K562 (cell line): ENCODE data around the gene IL6R. TPM values are rescaled to one million over a fixed set of nuclear protein-coding genes. Genes with fewer than 3 reads are reported as not detected.

Experiments used
- ATAC-seq: fragments of 200-7000 bp; cut with Tn5 transposase; 3 replicates; pipeline ENCODE4 v1.9.1; 2020; ENCODE audit warnings: moderate library complexity
- BruUV-seq: library from RNA; stranded (reverse); fragments of 400-500 nt; replicated peaks from 2 replicates; lab custom pipeline; 2021; lab: Mats Ljungman, UMichigan
- CTCF ChIA-PET: fragments of 300-600 bp; formaldehyde crosslinking; extraction: SDS; loops from one replicate; lab custom pipeline; 2021; ENCODE audit warnings: low intra/inter-chr PET ratio; lab: Yijun Ruan, JAX
- POLR2A ChIA-PET: fragments of 300-600, 350-650 bp; sonication (Branson Sonifier 250); formaldehyde crosslinking; extraction: SDS; loops from one replicate; lab custom pipeline; 2021; ENCODE audit warnings: antibody characterized with exemption, inconsistent platforms; lab: Yijun Ruan, JAX
- DNase-seq, 4 experiments: peaks; one replicate each; pipeline versions ENCODE4 v3.0.0 to v3.0.0-alpha.2; 2011 to 2018; ENCODE audit warnings: low spot score in 3 of 4, mixed read lengths in 3 of 4; ENCODE audit errors: extremely low read depth in 1 of 4
- FAIRE-seq: peaks from 2 replicates; lab custom pipeline; 2011; peaks lifted over from hg19 to GRCh38; lab: Jason Lieb, UNC
- H2AFZ ChIP-seq: 2 replicates; pipeline ENCODE4 v1.6.0; 2011; ENCODE audit warnings: low read depth, low read length, control low read depth, inconsistent platforms
- H3K27ac ChIP-seq: fragments of 200-600 bp; 3 replicates; pipeline ENCODE4 v1.8.0; 2011; ENCODE audit warnings: low read depth, mild to moderate bottlenecking, control low read depth, inconsistent platforms, low read length, moderate library complexity, mixed read lengths; ENCODE audit errors: extremely low read depth
- H3K27me3 ChIP-seq, 2 experiments: fragments of 300-600 bp in 1 of 2; 2 replicates in 1 of 2; 3 replicates in 1 of 2; pipeline versions ENCODE4 v1.6.0 to v1.8.0; 2011; ENCODE audit warnings: inconsistent platforms in 2 of 2, low read length in 2 of 2, mild to moderate bottlenecking in 1 of 2, mixed read lengths in 1 of 2, moderate library complexity in 1 of 2; ENCODE audit not compliant: control insufficient read depth in 2 of 2, insufficient read depth in 2 of 2
- H3K36me3 ChIP-seq: fragments of 300-600 bp; 3 replicates; pipeline ENCODE4 v1.8.0; 2011; ENCODE audit warnings: mild to moderate bottlenecking, low read length, inconsistent platforms; ENCODE audit not compliant: control insufficient read depth, insufficient read depth
- H3K4me1 ChIP-seq, 2 experiments: fragments of 200-600 bp in 1 of 2; replicated peaks in 1 of 2; 2 replicates in 1 of 2; 3 replicates in 1 of 2; pipeline versions ENCODE4 v1.5.1 to v1.8.0; 2011; ENCODE audit warnings: inconsistent platforms in 2 of 2, low read length in 2 of 2, mild to moderate bottlenecking in 1 of 2, mixed read lengths in 1 of 2, moderate library complexity in 1 of 2; ENCODE audit not compliant: control insufficient read depth in 2 of 2, insufficient read depth in 2 of 2
- H3K4me2 ChIP-seq: 2 replicates; pipeline ENCODE4 v1.6.1; 2011; ENCODE audit warnings: low read length, control low read depth, inconsistent platforms, mixed read lengths; ENCODE audit not compliant: insufficient read depth
- H3K4me3 ChIP-seq: fragments of 200-600 bp; sonication (generic), shearing (Covaris generic); 2 replicates; pipeline ENCODE4 v1.5.1; 2016; ENCODE audit warnings: control low read depth, inconsistent platforms
- H3K79me2 ChIP-seq: fragments of 200-600 bp; 3 replicates; pipeline ENCODE4 v1.8.0; 2011; ENCODE audit warnings: low read length, inconsistent platforms; ENCODE audit not compliant: control insufficient read depth, insufficient read depth
- H3K9ac ChIP-seq, 2 experiments: 2 replicates each; pipeline versions ENCODE4 v1.6.0 to v1.6.1; 2011; ENCODE audit warnings: low read depth in 2 of 2, low read length in 2 of 2, control low read depth in 1 of 2, inconsistent platforms in 1 of 2, mild to moderate bottlenecking in 1 of 2, mixed read lengths in 1 of 2; ENCODE audit not compliant: insufficient read depth in 1 of 2
- H3K9me1 ChIP-seq: one replicate; pipeline ENCODE4 v1.6.0; 2011; ENCODE audit warnings: inconsistent platforms, mild to moderate bottlenecking, low read length, moderate library complexity; ENCODE audit not compliant: control insufficient read depth, insufficient read depth
- H3K9me3 ChIP-seq: replicated peaks from 2 replicates; pipeline ENCODE4 v1.5.1; 2011; ENCODE audit warnings: low read depth, low read length, inconsistent platforms; ENCODE audit not compliant: control insufficient read depth, insufficient read depth
- H4K20me1 ChIP-seq: replicated peaks from 2 replicates; pipeline ENCODE4 v1.6.1; 2011; ENCODE audit warnings: low read length, inconsistent platforms, mixed read lengths; ENCODE audit not compliant: control insufficient read depth, insufficient read depth
- ARID2 ChIP-seq: fragments of 450-650 bp; IDR thresholded peaks from 2 replicates; pipeline ENCODE4 v1.6.1; 2017; ENCODE audit warnings: antibody characterized with exemption, mild to moderate bottlenecking
- CXXC5 ChIP-seq: fragments of 250-450 bp; sonication (Bioruptor Pico); IDR thresholded peaks from 2 replicates; pipeline ENCODE4 v1.8.0; 2022; ENCODE audit warnings: inconsistent platforms, mild to moderate bottlenecking, moderate library complexity
- FOXK2 ChIP-seq, 2 experiments: fragments of 450-650 bp; IDR thresholded peaks in 1 of 2; conservative IDR thresholded peaks in 1 of 2; 2 replicates each; pipeline ENCODE4 v1.6.1; 2016; ENCODE audit warnings: low read depth in 2 of 2, mild to moderate bottlenecking in 1 of 2
- HOXB6 ChIP-seq: fragments of 250-450 bp; sonication (Bioruptor Pico); IDR thresholded peaks from 2 replicates; pipeline ENCODE4 v1.5.1; 2022; ENCODE audit warnings: mild to moderate bottlenecking, borderline replicate concordance
- KDM1A ChIP-seq, 2 experiments: fragments of 450-650 bp; IDR thresholded peaks; 2 replicates each; pipeline ENCODE4 v1.6.1; 2016; ENCODE audit warnings: mild to moderate bottlenecking in 2 of 2
- NFIC ChIP-seq: fragments of 450-650 bp; IDR thresholded peaks from 2 replicates; pipeline ENCODE4 v1.6.1; 2017; ENCODE audit warnings: mild to moderate bottlenecking, inconsistent platforms
- PHF21A ChIP-seq: fragments of 450-650 bp; IDR thresholded peaks from 2 replicates; pipeline ENCODE4 v1.6.1; 2017; ENCODE audit warnings: low read depth, borderline replicate concordance
- POLR2B ChIP-seq: fragments of 450-650 bp; IDR thresholded peaks from 2 replicates; pipeline ENCODE4 v1.6.1; 2018; ENCODE audit warnings: low read depth; ENCODE audit not compliant: partially characterized antibody
- RCOR1 ChIP-seq, 2 experiments: IDR thresholded peaks; 2 replicates each; pipeline ENCODE4 v1.6.1; 2012; ENCODE audit warnings: low read depth in 2 of 2, low read length in 2 of 2, borderline replicate concordance in 1 of 2, improper control_type of control experiment in 1 of 2
- TEAD4 ChIP-seq, 2 experiments: sonication (generic) in 1 of 2; formaldehyde crosslinking in 1 of 2; IDR thresholded peaks; 2 replicates each; pipeline versions ENCODE4 v1.6.1 to v1.8.0; 2012 to 2022; ENCODE audit warnings: borderline replicate concordance in 1 of 2, inconsistent platforms in 1 of 2, low read length in 1 of 2, mild to moderate bottlenecking in 1 of 2, missing genetic modification reagents in 1 of 2
- ZNF224 ChIP-seq: sonication (generic); formaldehyde crosslinking; IDR thresholded peaks from 2 replicates; pipeline ENCODE4 v1.8.0; 2022; ENCODE audit warnings: mild to moderate bottlenecking, missing genetic modification reagents
- WGBS: fragments of 100-300 bp; shearing (Covaris generic); methylation state at CpG from one replicate; pipeline ENCODE4 v1.1.6; 2016; ENCODE audit warnings: low coverage, mixed read lengths; ENCODE audit not compliant: insufficient coverage; ENCODE audit errors: missing lambda C conversion rate; 5-methylcytosine and 5-hydroxymethylcytosine counted together
- in situ Hi-C: fragments of 300-500 bp; cut with MboI; formaldehyde crosslinking; loops from 4 replicates; pipeline ENCODE4 v1.15.0; 2018; ENCODE audit warnings: inconsistent platforms, mixed read lengths
- intact Hi-C: fragments of 100-400 bp; cut with micrococcal nuclease; formaldehyde crosslinking; loops from 2 replicates; pipeline ENCODE4 v1.14.2; 2022
- polyA plus RNA-seq, 8 experiments: library from polyadenylated mRNA; depleted of rRNA in 4 of 8; stranded (reverse) in 5 of 8; unstranded in 3 of 8; fragments of >200 nt; fragmentation: Nextera tagmentation in 2 of 8; fragmentation: Illumina TruSeq in 1 of 8; extraction: Ambion mirVana in 2 of 8; extraction: Trizol in 1 of 8; gene quantifications; 2 replicates each; pipeline versions ENCODE4 v1.2.1 to v1.2.3, GENCODE V29; 2011 to 2014; ENCODE audit warnings: inconsistent platforms in 1 of 8, missing spikeins in 1 of 8
- total RNA-seq, 7 experiments: library from RNA; depleted of rRNA in 6 of 7; stranded (reverse); fragments of >200 nt in 6 of 7; fragmentation: Illumina TruSeq in 2 of 7; extraction: Trizol in 2 of 7; gene quantifications; 2 replicates each; pipeline versions ENCODE4 v1.2.1 to v1.2.3, GENCODE V29; 2011 to 2021; ENCODE audit warnings: low replicate concordance in 1 of 7
- TF ChIP-seq, protein P1 (sequence below): fragments of 250-450 bp; sonication (Bioruptor Pico); IDR thresholded peaks from 2 replicates; pipeline ENCODE4 v1.4.0; 2020
- TF ChIP-seq, protein P2 (sequence below): fragments of 250-450 bp; sonication (Bioruptor Pico); IDR thresholded peaks from 2 replicates; pipeline ENCODE4 v1.8.0; 2021; ENCODE audit warnings: mild to moderate bottlenecking, moderate library complexity

The IL6R gene
- total and polyA plus RNA-seq, 9 of the 15 experiments (the other 6 are each of a cell fraction or from before 2014, with no cell fraction given), result 0.05 to 1.1 (median 0.11) TPM; not detected in 2

DNA sequence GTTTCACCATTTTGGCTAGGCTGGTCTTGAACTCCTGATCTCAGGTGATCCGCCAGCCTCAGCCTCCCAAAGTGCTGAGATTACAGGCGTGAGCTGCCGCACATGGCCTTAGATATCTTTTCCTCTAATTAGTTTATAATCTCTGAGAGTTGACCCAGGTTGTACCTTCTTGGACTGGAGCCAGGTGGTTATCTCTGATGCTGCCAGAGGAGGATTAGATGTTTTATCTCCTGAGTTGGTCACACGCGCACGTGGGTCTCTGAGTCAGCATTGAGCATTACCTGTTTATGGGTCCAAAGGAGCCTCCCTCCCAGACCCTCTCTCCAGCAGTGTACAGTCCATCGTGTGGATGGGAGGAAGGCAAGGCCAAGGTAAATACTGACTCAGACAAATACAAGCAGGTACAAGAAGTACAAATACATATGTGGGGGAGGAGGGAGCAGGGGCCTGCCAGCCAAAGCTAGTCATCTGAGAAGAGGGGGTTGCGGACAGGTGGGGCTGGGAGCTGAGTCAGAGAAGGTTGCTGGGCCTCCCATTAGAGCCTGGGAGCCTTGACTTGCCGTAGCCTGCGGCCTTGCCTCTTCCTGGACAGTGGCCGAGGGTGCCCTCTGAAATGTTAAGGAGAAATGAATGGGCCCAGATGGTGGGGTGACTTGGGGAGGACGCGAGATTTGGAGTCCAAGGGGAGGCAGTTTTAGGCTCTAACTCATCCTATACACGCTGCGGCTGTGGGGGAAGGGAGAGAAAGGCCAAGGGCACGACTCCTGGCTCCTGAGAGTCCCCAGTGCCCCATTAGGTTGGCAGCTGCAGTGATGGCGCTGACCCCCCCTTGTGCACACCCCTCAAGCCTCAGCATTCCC, 13.1 kb downstream of the IL6R start:
- 3% methylated on average over 16 of the region's 17 CpGs for WGBS
- peak in 1 of 4 experiments; percentile 28 for DNase-seq
- no peak overlapping the region for H3K9ac ChIP-seq
- no peak overlapping the region for H3K4me2 ChIP-seq
- H3K79me2 ChIP-seq, result no peaks in the 10 kb centered on the region
- ChIA-PET CTCF (no interaction called here), POLR2A (interaction anchor here (0.5 to 1.0 kb wide), 2 partner anchors 8 to 86 kb away, joined by 3 to 5 read pairs; no protein-coding TSS in a partner anchor)
- H3K9me3 ChIP-seq, result no peaks in the 10 kb centered on the region
- H3K36me3 ChIP-seq, result no peaks in the 10 kb centered on the region
- H4K20me1 ChIP-seq, result no peaks in the 10 kb centered on the region
- H3K4me3 ChIP-seq, result no peak overlapping the region
- H3K27ac ChIP-seq, result no peak overlapping the region
- FAIRE-seq, result no peak
- in situ Hi-C loops (no loop called here), intact Hi-C loops (no loop called here)
- H3K4me1 ChIP-seq, result peaks cover 0 to 8% of the 10 kb centered on the region in 2 experiments; a peak in 2 of 5 replicates
- no peaks in the 10 kb centered on the region for H3K9me1 ChIP-seq
- H3K27me3 ChIP-seq, result peaks cover 16 to 53% of the 10 kb centered on the region in 2 experiments; a peak in 4 of 5 replicates
- BruUV-seq, result no TSS peak
- no peak overlapping the region for H2AFZ ChIP-seq
- no peak for ATAC-seq
- TF ChIP-seq RCOR1 (IDR thresholded peaks at IDR 0.05; ENCODE audit: borderline replicate concordance in 1 of 2, low read depth in 2 of 2, low read length in 2 of 2) (0 out of 4 replicates have a peak, but pooled peaks of 1 of the 2 experiments have one; percentile 9), FOXK2 (conservative IDR thresholded peaks at IDR 0.05 in 1 of 2, IDR thresholded peaks at IDR 0.05 in 1 of 2; ENCODE audit: low read depth in 2 of 2) (no peak), NFIC (peak; percentile 83), POLR2B (no peak), ZNF224 (no peak), KDM1A (IDR thresholded peaks at IDR 0.05) (peak; percentile 30 to 41; a peak in 1 of 4 replicates), CXXC5 (CRISPR knock-in tag) (0 out of 2 replicates have a peak, but pooled peaks have one; percentile 12), TEAD4 (IDR thresholded peaks at IDR 0.05; ENCODE audit: low read length) (peak; percentile 37; the same call in 1 of the 2 replicates), TEAD4 (CRISPR knock-in tag; IDR thresholded peaks at IDR 0.05; ENCODE audit: borderline replicate concordance) (no peak), PHF21A (no peak), HOXB6 (CRISPR knock-in tag) (no peak), ARID2 (no peak)
- TF ChIP-seq, protein P1, sequence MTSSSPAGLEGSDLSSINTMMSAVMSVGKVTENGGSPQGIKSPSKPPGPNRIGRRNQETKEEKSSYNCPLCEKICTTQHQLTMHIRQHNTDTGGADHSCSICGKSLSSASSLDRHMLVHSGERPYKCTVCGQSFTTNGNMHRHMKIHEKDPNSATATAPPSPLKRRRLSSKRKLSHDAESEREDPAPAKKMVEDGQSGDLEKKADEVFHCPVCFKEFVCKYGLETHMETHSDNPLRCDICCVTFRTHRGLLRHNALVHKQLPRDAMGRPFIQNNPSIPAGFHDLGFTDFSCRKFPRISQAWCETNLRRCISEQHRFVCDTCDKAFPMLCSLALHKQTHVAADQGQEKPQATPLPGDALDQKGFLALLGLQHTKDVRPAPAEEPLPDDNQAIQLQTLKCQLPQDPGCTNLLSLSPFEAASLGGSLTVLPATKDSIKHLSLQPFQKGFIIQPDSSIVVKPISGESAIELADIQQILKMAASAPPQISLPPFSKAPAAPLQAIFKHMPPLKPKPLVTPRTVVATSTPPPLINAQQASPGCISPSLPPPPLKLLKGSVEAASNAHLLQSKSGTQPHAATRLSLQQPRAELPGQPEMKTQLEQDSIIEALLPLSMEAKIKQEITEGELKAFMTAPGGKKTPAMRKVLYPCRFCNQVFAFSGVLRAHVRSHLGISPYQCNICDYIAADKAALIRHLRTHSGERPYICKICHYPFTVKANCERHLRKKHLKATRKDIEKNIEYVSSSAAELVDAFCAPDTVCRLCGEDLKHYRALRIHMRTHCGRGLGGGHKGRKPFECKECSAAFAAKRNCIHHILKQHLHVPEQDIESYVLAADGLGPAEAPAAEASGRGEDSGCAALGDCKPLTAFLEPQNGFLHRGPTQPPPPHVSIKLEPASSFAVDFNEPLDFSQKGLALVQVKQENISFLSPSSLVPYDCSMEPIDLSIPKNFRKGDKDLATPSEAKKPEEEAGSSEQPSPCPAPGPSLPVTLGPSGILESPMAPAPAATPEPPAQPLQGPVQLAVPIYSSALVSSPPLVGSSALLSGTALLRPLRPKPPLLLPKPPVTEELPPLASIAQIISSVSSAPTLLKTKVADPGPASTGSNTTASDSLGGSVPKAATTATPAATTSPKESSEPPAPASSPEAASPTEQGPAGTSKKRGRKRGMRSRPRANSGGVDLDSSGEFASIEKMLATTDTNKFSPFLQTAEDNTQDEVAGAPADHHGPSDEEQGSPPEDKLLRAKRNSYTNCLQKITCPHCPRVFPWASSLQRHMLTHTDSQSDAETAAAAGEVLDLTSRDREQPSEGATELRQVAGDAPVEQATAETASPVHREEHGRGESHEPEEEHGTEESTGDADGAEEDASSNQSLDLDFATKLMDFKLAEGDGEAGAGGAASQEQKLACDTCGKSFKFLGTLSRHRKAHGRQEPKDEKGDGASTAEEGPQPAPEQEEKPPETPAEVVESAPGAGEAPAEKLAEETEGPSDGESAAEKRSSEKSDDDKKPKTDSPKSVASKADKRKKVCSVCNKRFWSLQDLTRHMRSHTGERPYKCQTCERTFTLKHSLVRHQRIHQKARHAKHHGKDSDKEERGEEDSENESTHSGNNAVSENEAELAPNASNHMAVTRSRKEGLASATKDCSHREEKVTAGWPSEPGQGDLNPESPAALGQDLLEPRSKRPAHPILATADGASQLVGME (CRISPR knock-in tag), result no peak
- TF ChIP-seq, protein P2, sequence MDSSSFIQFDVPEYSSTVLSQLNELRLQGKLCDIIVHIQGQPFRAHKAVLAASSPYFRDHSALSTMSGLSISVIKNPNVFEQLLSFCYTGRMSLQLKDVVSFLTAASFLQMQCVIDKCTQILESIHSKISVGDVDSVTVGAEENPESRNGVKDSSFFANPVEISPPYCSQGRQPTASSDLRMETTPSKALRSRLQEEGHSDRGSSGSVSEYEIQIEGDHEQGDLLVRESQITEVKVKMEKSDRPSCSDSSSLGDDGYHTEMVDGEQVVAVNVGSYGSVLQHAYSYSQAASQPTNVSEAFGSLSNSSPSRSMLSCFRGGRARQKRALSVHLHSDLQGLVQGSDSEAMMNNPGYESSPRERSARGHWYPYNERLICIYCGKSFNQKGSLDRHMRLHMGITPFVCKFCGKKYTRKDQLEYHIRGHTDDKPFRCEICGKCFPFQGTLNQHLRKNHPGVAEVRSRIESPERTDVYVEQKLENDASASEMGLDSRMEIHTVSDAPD (CRISPR knock-in tag), result no peak
